ENCODE results near the gene CAMTA1. TPM values are rescaled to one million over a fixed set of nuclear protein-coding genes. Genes with fewer than 3 reads are reported as not detected.

CAMTA1 gene
- total RNA-seq, 1 donor from 2014 or later = 268 TPM

- no peaks in the 10 kb centered on the region for H3K9me3 ChIP-seq (ENCODE audit: low read depth)
- no peaks in the 10 kb centered on the region for H4K20me1 ChIP-seq (ENCODE audit: low read depth)
- peak overlapping the region; percentile 64 for H3K27ac Mint-ChIP-seq
- TF ChIP-seq CTCF (IDR thresholded peaks at IDR 0.05) (no peak), EZH2phosphoT487 (IDR thresholded peaks at IDR 0.05) (no peak), EZH2 (IDR thresholded peaks at IDR 0.05) (no peak)
- H3K4me3 Mint-ChIP-seq = no peak overlapping the region
- no peaks in the 10 kb centered on the region for H3K9me3 Mint-ChIP-seq
- peaks cover 9% of the 10 kb centered on the region for H3K4me1 ChIP-seq
- no peaks in the 10 kb centered on the region for H3K36me3 ChIP-seq
- no peaks in the 10 kb centered on the region for H3K27me3 ChIP-seq
- no peak for DNase-seq (ENCODE audit: low spot score)
- H3F3A ChIP-seq (ENCODE audit: low read depth) = no peaks in the 10 kb centered on the region
- H3K27ac ChIP-seq = no peak overlapping the region
- peaks cover 17% of the 10 kb centered on the region for H3K27me3 Mint-ChIP-seq (ENCODE audit: insufficient read depth, low read depth)
- H3K9ac ChIP-seq = no peak overlapping the region
- no peak overlapping the region for H3K4me3 ChIP-seq
- H3K79me2 ChIP-seq (ENCODE audit: low read depth) = no peaks in the 10 kb centered on the region
- H3K4me1 Mint-ChIP-seq = peaks cover 32% of the 10 kb centered on the region
- H3K4me2 ChIP-seq = no peak overlapping the region
- no peaks in the 10 kb centered on the region for H3K36me3 Mint-ChIP-seq
- H2AFZ ChIP-seq (replicated peaks) = no peak overlapping the region
These were observed 859.9 kb downstream of the CAMTA1 start for GRCh38 chr1:7644961-7645750.

- Histone ChIP-seq H3K4me1 (peaks cover 9% of the 10 kb centered on the region), H4K20me1 (ENCODE audit: low read depth) (no peaks in the 10 kb centered on the region), H3K9me3 (ENCODE audit: low read depth) (no peaks in the 10 kb centered on the region), H3F3A (ENCODE audit: low read depth) (no peaks in the 10 kb centered on the region), H3K27me3 (no peaks in the 10 kb centered on the region), H3K27ac (no peak overlapping the region), H3K36me3 (no peaks in the 10 kb centered on the region), H3K4me3 (no peak overlapping the region), H2AFZ (replicated peaks) (no peak overlapping the region), H3K9ac (no peak overlapping the region), H3K4me2 (no peak overlapping the region), H3K79me2 (ENCODE audit: low read depth) (no peaks in the 10 kb centered on the region)
- TF ChIP-seq EZH2phosphoT487 (IDR thresholded peaks at IDR 0.05) (no peak), EZH2 (IDR thresholded peaks at IDR 0.05) (no peak), CTCF (IDR thresholded peaks at IDR 0.05) (no peak)
- Mint-ChIP-seq H3K4me1 (peaks cover 35% of the 10 kb centered on the region), H3K27me3 (ENCODE audit: insufficient read depth, low read depth) (peaks cover 15% of the 10 kb centered on the region), H3K9me3 (no peaks in the 10 kb centered on the region), H3K27ac (peak overlapping the region; percentile 12), H3K4me3 (no peak overlapping the region), H3K36me3 (no peaks in the 10 kb centered on the region)
- no peak for DNase-seq (ENCODE audit: low spot score)
These were observed 860.4 kb downstream of the CAMTA1 start for GRCh38 chr1:7645751-7646048.

GRCh38 chr1:7646164-7646563, 860.9 kb downstream of the CAMTA1 start:
- no peak overlapping the region for H3K4me3 Mint-ChIP-seq
- no peak overlapping the region for H3K4me2 ChIP-seq
- no peak for TF ChIP-seq EZH2phosphoT487 (IDR thresholded peaks at IDR 0.05)
- TF ChIP-seq EZH2 (IDR thresholded peaks at IDR 0.05) = no peak
- TF ChIP-seq CTCF (IDR thresholded peaks at IDR 0.05) = no peak
- no peak overlapping the region for H3K27ac ChIP-seq
- no peaks in the 10 kb centered on the region for H3K36me3 Mint-ChIP-seq
- H3K4me1 ChIP-seq = peaks cover 9% of the 10 kb centered on the region
- no peaks in the 10 kb centered on the region for H3K9me3 ChIP-seq (ENCODE audit: low read depth)
- DNase-seq (ENCODE audit: low spot score) = no peak
- no peaks in the 10 kb centered on the region for H3F3A ChIP-seq (ENCODE audit: low read depth)
- H3K4me1 Mint-ChIP-seq = peaks cover 35% of the 10 kb centered on the region
- no peaks in the 10 kb centered on the region for H3K9me3 Mint-ChIP-seq
- no peaks in the 10 kb centered on the region for H3K27me3 ChIP-seq
- H3K27ac Mint-ChIP-seq = peak overlapping the region; percentile 13
- H2AFZ ChIP-seq (replicated peaks) = no peak overlapping the region
- H3K4me3 ChIP-seq = no peak overlapping the region
- H3K27me3 Mint-ChIP-seq (ENCODE audit: insufficient read depth, low read depth) = peaks cover 12% of the 10 kb centered on the region
- H3K36me3 ChIP-seq = no peaks in the 10 kb centered on the region
- no peaks in the 10 kb centered on the region for H3K79me2 ChIP-seq (ENCODE audit: low read depth)
- no peak overlapping the region for H3K9ac ChIP-seq
- no peaks in the 10 kb centered on the region for H4K20me1 ChIP-seq (ENCODE audit: low read depth)

Measured in neural progenitor cell (in vitro differentiated cells).